HG02642 (cell line): Measurements from ENCODE around the gene RCCD1.
"Not testable (repeated sequence)": the region's sequence is repeated elsewhere in the genome, so short reads cannot be mapped to it uniquely, and the experiment has no call there.

ENCODE experiments used
- ATAC-seq: cut with Tn5 transposase; IDR thresholded peaks from one replicate; pipeline ENCODE4 v1.9.1; 2021; ENCODE audit warnings: mild to moderate bottlenecking; ENCODE audit not compliant: unreplicated experiment, poor library complexity

Gene RCCD1

GRCh38 chr15:90917569-90917968, 37.1 kb upstream of the RCCD1 start:
- no peak for ATAC-seq

- no peak for ATAC-seq
These were observed 36.5 kb upstream of the RCCD1 start for GRCh38 chr15:90918034-90918788.

- ATAC-seq: no peak
These were observed 35.8 kb upstream of the RCCD1 start for GRCh38 chr15:90918835-90919234.

DNA sequence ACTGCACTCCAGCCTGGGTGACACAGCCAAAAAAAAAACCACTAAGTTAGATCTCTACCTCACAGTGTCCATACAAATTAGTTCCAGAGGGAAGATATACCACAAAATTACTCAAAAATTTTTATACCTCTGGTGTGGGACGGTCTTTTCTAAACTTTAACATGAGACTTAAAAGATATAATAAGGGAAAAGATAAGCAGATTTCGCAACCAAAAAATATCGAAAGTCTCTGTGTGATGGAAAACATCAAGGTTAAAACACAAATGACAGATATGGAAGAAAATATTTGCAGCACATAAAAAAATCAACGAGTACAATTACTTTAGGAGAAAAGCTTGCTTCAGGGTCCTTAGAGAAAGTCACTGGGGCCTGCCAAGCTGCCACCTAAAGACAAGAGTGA, 32.8 kb upstream of the RCCD1 start:
- ATAC-seq: no peak

- peak; percentile 65 for ATAC-seq
These were observed 31.9 kb upstream of the RCCD1 start for GRCh38 chr15:90922712-90923322.

GRCh38 chr15:90924375-90924774, 30.3 kb upstream of the RCCD1 start:
- peak; percentile 72 for ATAC-seq

DNA sequence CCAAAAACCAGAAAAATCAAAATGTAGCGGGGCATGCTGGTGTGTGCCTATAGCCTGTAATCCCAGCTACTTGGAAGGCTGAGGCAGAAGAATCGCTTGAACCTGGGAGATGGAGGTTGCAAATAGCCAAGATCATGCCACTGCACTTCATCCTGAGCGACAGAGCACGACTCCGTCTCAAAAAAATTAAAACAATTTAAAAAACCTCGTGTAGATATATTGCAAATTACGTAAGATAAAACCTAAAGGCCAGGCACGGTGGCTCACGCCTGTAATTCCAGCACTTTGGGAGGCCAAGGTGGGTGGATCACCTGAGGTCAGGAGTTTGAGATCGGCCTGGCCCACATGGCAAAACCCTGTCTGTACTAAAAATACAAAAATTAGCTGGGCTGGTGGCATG, 27.9 kb upstream of the RCCD1 start:
- not testable (repeated sequence) for ATAC-seq

DNA sequence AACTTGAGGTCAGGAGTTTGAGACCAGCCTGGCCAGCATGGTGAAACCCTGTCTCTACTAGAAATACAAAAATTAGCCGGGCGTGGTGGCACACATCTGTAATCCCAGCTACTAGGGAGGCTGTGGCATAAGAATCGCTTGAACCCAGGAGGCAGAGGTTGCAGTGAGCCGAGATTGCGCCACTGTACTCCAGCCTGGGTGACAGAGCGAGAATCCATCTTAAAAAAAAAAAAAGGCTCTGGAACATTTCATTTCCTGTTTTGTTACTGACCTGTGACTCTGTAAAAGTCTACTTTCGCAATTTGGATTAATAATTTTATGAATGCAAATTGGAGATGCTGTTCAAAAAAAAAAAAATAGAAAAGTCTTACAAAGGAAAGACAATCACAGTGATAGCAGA, 26.6 kb upstream of the RCCD1 start:
- ATAC-seq: not testable (repeated sequence)

DNA sequence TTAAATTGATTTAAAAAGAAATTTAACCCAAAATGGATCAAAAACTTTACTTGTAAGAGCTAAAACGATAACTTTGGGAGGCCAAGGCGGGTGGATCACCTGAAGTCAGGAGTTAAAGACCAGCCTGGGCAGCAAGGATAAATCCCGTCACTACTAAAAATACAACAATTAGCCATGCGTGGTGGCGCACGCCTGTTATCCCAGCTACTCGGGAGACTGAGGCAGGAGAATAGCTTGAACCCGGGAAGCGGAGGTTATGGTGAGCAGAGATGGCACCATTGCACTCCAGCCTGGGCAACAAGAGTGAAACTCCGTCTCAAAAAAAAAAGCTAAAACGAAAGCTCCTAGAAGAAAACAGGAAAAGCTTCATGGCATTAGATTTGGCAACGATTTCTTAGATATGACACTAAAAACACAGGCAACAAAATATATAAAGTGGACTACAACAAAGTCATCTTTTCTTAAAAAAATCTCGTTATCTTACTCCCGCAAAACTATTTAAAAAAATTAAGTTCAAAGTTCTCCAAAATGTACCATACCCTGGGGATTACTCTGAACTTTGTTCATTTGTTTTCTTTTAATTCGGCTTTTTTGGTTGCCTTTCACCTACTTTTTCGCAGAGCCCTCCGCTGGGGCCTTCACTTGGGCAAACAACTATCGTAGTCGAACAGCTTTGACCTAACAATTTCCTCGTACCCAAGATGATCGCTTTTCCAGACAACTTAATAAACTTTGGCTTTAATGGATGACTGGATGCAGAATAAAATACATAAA, 25.3 kb upstream of the RCCD1 start:
- ATAC-seq: no peak

DNA sequence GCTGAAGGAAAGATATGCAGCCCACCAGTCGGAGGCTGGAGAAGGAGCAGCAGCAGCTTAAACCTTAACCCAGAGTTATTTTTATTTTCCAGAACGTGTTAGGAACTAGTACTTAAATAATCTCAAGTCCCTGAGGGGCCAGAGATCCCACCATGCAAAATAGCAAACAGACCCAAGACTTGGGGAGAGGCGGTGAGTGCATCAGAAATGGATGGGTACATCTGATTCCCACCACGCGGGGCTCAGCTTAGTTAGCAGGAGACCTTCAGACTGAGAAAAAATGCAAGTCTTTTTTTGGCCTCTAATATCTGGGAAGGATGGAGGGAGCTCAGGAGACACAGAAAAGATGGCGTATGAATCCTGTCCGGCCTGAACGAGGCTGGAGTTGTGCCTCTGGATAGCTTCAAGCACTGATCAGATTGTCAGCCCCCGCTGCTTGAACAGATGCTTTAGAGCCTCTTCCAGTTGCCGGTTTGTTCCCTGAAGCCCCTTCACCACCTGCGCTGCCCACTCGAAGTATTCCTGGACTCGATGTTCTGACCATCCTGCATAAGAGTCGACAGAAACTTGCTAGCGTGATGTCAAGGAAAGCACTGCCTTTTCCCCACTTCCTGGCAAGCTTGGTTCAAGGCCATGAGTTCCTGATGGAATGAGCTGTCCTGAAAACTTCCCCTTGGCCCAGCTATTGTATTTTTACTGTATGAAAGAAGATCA, 23.7 kb upstream of the RCCD1 start:
- no peak for ATAC-seq

GRCh38 chr15:90931575-90931827, 23.2 kb upstream of the RCCD1 start:
- no peak for ATAC-seq

DNA sequence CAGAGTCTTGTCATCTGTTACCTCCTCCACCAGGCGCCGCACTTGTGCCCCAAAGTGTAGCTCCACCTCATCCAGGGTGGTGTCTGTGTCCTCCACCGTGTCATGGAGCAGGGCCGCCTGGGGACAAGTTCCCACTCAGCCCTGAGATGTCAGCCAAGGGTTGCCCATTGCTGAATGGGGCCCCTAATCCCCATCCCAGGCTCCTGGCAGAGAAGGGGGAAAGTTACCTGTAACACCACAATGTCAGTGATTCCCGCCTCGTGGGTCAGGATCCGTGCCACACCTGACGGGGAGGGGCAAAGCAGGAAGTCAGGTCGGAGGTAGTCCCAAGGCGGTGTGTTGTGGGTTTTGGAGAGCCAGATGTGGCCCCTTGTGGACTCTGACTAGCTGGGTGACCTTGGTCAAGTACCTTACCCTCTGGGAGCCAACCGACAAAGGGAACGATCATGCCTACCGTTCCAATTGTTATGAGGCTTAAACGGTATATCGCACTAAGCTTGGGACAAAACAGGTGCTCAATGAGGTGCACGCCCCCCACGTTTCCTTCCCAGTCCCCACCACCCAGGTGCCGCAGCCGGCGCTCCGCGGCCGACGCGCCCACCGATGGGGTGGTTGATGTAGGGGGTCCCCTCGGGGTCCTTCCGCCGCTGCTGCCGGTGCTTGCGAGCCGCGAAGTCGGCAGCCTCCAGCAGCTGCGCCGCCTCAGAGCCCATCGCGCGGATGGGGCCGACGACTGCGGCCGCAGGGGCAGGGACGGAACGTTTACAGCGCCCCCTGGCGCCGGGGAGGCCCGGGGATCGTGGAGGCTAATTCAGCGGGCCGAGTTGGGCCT, 22.6 kb upstream of the RCCD1 start, which contains the start of gene HDDC3:
Gene HDDC3, minus strand, starts transcription at position 722 of the 832 bp plus-strand sequence. Its CDS starts 9 bp downstream, at position 713.
- peak; percentile 50 for ATAC-seq

DNA sequence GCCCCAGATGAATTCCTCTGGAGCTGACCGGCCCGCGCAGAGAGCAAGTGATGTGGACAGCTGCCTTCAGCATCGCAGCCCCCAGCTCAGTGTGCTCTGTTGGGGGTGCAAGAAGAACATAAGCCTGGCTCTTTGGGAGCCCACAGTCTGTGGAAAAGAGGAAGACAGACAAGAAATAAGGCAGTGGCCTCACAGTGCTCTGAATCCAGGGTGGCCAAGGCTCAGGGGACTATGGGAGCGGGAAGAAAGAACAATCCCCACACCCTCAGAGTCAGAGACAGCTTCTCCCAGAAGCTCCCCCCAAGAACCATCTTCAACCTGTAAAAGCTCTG, 22.1 kb upstream of the RCCD1 start:
- no peak for ATAC-seq

GRCh38 chr15:90933301-90933700, 21.4 kb upstream of the RCCD1 start:
- ATAC-seq: no peak

GRCh38 chr15:90934256-90934948, 20.3 kb upstream of the RCCD1 start:
- ATAC-seq: peak; percentile 27

GRCh38 chr15:90934949-90935751, 19.5 kb upstream of the RCCD1 start, which contains the start of gene UNC45A:
UNC45A (plus strand) TSS chr15:90935285; CDS start chr15:90935325, 40 bp downstream.
- peak; percentile 74 for ATAC-seq

DNA sequence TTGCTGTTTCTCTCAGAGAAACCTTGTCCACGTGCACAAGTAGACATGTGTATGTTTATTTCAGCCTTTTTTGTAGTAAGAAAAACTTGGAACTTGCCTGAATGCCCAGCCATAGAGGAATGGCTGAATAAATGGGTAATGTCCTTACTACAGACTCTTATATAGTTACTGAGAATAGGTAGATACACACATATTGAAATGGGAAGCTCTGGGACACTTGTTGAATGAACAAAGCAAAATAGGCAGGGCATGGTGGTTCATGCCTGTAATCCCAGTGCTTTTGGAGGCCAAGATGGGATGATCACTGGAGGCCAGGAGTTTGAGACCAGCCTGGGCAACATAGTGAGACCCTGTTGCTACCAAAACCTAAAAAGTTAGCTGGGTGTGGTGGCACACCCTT, 17.9 kb upstream of the RCCD1 start:
- ATAC-seq: no peak

DNA sequence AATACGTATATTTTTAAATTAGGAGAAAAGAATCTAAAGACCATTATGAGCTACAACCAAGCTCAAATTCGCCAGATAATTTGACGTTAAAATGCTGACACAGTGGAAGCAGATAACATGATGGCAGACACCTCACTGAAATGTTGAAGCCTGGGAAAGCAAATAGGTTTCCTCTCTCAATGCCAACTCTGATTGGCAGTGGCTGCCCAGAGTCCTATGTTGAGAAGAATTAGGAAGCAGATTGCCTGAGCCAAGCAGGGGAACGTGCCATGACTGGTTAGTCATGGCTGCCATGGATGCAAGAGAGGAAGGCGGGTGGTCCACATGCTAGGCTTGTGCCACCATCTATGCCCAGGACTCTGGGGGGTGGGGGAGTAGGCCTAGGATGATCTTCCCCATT, 16.4 kb upstream of the RCCD1 start:
- ATAC-seq: no peak

- no peak for ATAC-seq
These were observed 14.9 kb upstream of the RCCD1 start for GRCh38 chr15:90939756-90940155.
